ENCODE results near the gene ZNF83.

Gene ZNF83

GRCh38 chr19:52566588-52566987 lies 71.6 kb downstream of the ZNF83 start:
- DNase-seq: no peak

GRCh38 chr19:52566121-52566520 lies 72.0 kb downstream of the ZNF83 start:
- no peak for DNase-seq

All from NCI-H2029 treated with DMSO at 0.1 percent for 48 hours (cell line).